ENCODE measurements around the gene ATXN1L. TPM values are rescaled to one million over a fixed set of nuclear protein-coding genes. Genes with fewer than 3 reads are reported as not detected.

The ATXN1L gene
- total RNA-seq, 1 donor from 2014 or later, result 14.0 TPM

GRCh38 chr16:71867939-71868338, 22.2 kb downstream of the ATXN1L start:
- no peak for TF ChIP-seq CTCF (IDR thresholded peaks at IDR 0.05; ENCODE audit: borderline replicate concordance)
- Histone ChIP-seq H3K36me3 (peaks cover 22% of the 10 kb centered on the region), H3K27ac (replicated peaks) (no peak overlapping the region), H3K4me1 (no peaks in the 10 kb centered on the region), H3K4me3 (no peak overlapping the region), H3K9me3 (replicated peaks) (no peaks in the 10 kb centered on the region), H3K27me3 (ENCODE audit: low read depth) (no peaks in the 10 kb centered on the region)
- DNase-seq, result no peak
- intact Hi-C loops (cut with micrococcal nuclease), result no loop called here

GRCh38 chr16:71869089-71869488, 23.3 kb downstream of the ATXN1L start:
- intact Hi-C loops (cut with micrococcal nuclease), result no loop called here
- Histone ChIP-seq H3K4me1 (no peaks in the 10 kb centered on the region), H3K27ac (replicated peaks) (no peak overlapping the region), H3K9me3 (replicated peaks) (no peaks in the 10 kb centered on the region), H3K4me3 (no peak overlapping the region), H3K27me3 (ENCODE audit: low read depth) (no peaks in the 10 kb centered on the region), H3K36me3 (peaks cover 15% of the 10 kb centered on the region)
- TF ChIP-seq CTCF (IDR thresholded peaks at IDR 0.05; ENCODE audit: borderline replicate concordance), result no peak
- no peak for DNase-seq

GRCh38 chr16:71870818-71871217, 25.0 kb downstream of the ATXN1L start:
- no peak for TF ChIP-seq CTCF (IDR thresholded peaks at IDR 0.05; ENCODE audit: borderline replicate concordance)
- Histone ChIP-seq H3K27me3 (ENCODE audit: low read depth) (no peaks in the 10 kb centered on the region), H3K4me1 (no peaks in the 10 kb centered on the region), H3K27ac (replicated peaks) (no peak overlapping the region), H3K9me3 (replicated peaks) (no peaks in the 10 kb centered on the region), H3K4me3 (no peak overlapping the region), H3K36me3 (peaks cover 18% of the 10 kb centered on the region)
- no peak for DNase-seq
- intact Hi-C loops (cut with micrococcal nuclease), result no loop called here

- peaks cover 37% of the 10 kb centered on the region for H3K36me3 ChIP-seq
Measured at GRCh38 chr16:71873199-71873598, 27.4 kb downstream of the ATXN1L start.

GRCh38 chr16:71878911-71879310, 33.1 kb downstream of the ATXN1L start:
- peaks cover 58% of the 10 kb centered on the region for H3K36me3 ChIP-seq
- no peaks in the 10 kb centered on the region for H3K27me3 ChIP-seq (ENCODE audit: low read depth)
- H3K4me3 ChIP-seq, result no peak overlapping the region
- TF ChIP-seq CTCF (IDR thresholded peaks at IDR 0.05; ENCODE audit: borderline replicate concordance), result no peak
- no peak overlapping the region for H3K27ac ChIP-seq (replicated peaks)
- no peaks in the 10 kb centered on the region for H3K9me3 ChIP-seq (replicated peaks)
- DNase-seq, result no peak
- intact Hi-C loops (cut with micrococcal nuclease), result no loop called here
- H3K4me1 ChIP-seq, result peaks cover 19% of the 10 kb centered on the region

More at GRCh38 chr16:71873199-71873598, 27.4 kb downstream of the ATXN1L start:
- H3K27ac ChIP-seq (replicated peaks), result no peak overlapping the region
- no peak overlapping the region for H3K4me3 ChIP-seq
- H3K4me1 ChIP-seq, result no peaks in the 10 kb centered on the region
- intact Hi-C loops (cut with micrococcal nuclease), result no loop called here
- TF ChIP-seq CTCF (IDR thresholded peaks at IDR 0.05; ENCODE audit: borderline replicate concordance), result no peak
- no peaks in the 10 kb centered on the region for H3K27me3 ChIP-seq (ENCODE audit: low read depth)
- H3K9me3 ChIP-seq (replicated peaks), result no peaks in the 10 kb centered on the region
- DNase-seq, result no peak

GRCh38 chr16:71880176-71880575, 34.4 kb downstream of the ATXN1L start:
- H3K9me3 ChIP-seq (replicated peaks), result no peaks in the 10 kb centered on the region
- no peak overlapping the region for H3K4me3 ChIP-seq
- intact Hi-C loops (cut with micrococcal nuclease), result loop anchor here (5.0 kb wide), 1 partner anchor 82 kb away; no protein-coding TSS in a partner anchor
- TF ChIP-seq CTCF (IDR thresholded peaks at IDR 0.05; ENCODE audit: borderline replicate concordance), result no peak
- H3K27me3 ChIP-seq (ENCODE audit: low read depth), result no peaks in the 10 kb centered on the region
- H3K27ac ChIP-seq (replicated peaks), result no peak overlapping the region
- no peak for DNase-seq
- H3K36me3 ChIP-seq, result peaks cover 50% of the 10 kb centered on the region
- H3K4me1 ChIP-seq, result peaks cover 32% of the 10 kb centered on the region

Data from left ventricle myocardium inferior (tissue), 1 donor.